Endothelial cell (in vitro differentiated cells): ENCODE measurements around the gene RNF208. TPM values are rescaled to one million over a fixed set of nuclear protein-coding genes. Genes with fewer than 3 reads are reported as not detected.

Experiments used
- DNase-seq: peaks from one replicate; pipeline ENCODE4 v3.0.0; 2021; ENCODE audit warnings: low spot score
- H3K27ac Mint-ChIP-seq: one replicate; pipeline ENCODE4 v1.8.0; 2021; ENCODE audit warnings: mixed read lengths, inconsistent platforms; ENCODE audit not compliant: unreplicated experiment
- H3K27me3 Mint-ChIP-seq: one replicate; pipeline ENCODE4 v1.8.0; 2021; ENCODE audit warnings: mild to moderate bottlenecking, moderate library complexity, mixed read lengths, inconsistent platforms; ENCODE audit not compliant: unreplicated experiment
- H3K36me3 Mint-ChIP-seq: one replicate; pipeline ENCODE4 v1.8.0; 2021; ENCODE audit warnings: mild to moderate bottlenecking, low read depth, mixed read lengths, inconsistent platforms; ENCODE audit not compliant: unreplicated experiment
- H3K4me1 Mint-ChIP-seq: one replicate; pipeline ENCODE4 v1.8.0; 2021; ENCODE audit warnings: mild to moderate bottlenecking, mixed read lengths, inconsistent platforms; ENCODE audit not compliant: unreplicated experiment
- H3K4me3 Mint-ChIP-seq: one replicate; pipeline ENCODE4 v1.8.0; 2021; ENCODE audit warnings: mild to moderate bottlenecking, mixed read lengths, inconsistent platforms; ENCODE audit not compliant: unreplicated experiment
- H3K9me3 Mint-ChIP-seq: one replicate; pipeline ENCODE4 v1.8.0; 2021; ENCODE audit warnings: mixed read lengths, inconsistent platforms; ENCODE audit not compliant: unreplicated experiment
- total RNA-seq: library from RNA; stranded (reverse); fragmentation: NEBNext Ultra II Directional; extraction: Animal tissue kit (Norgen Biotek cat#: 25700); gene quantifications from one replicate; pipeline ENCODE4 v1.2.1, GENCODE V29; 2021; ENCODE audit not compliant: unreplicated experiment
- TF ChIP-seq, protein P1 (sequence below): fragments of 200-600 bp; sonication (generic); IDR thresholded peaks from one replicate; pipeline ENCODE4 v1.5.0; 2021; ENCODE audit warnings: antibody characterized with exemption; ENCODE audit not compliant: unreplicated experiment

The RNF208 gene
- total RNA-seq, 1 donor from 2014 or later, result 1.1 TPM

DNA sequence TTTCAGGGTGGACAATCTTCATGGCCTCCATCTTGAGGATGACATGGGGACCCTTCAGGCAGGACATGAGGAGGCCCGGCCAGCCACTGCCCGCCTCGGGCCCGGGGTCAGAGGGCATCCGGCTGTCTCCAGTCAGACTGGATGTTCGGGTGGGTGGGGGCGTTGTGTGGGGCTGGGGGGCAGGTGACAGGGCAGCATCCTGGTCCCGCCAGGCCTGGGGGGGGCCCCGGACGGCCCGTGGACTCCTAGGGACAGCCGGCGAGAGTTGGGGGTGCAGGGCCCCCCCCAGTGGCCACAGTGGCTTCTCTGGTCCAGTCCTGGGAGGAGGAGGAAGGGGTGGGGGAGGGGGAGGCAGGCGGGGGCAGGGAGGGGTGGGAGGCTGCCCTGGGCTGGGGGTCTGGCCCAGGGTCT, 940 bp downstream of the RNF208 start:
- no peak for DNase-seq
- Mint-ChIP-seq H3K4me1 (no peaks in the 10 kb centered on the region), H3K9me3 (no peaks in the 10 kb centered on the region), H3K36me3 (no peaks in the 10 kb centered on the region), H3K27ac (no peak overlapping the region), H3K4me3 (no peak overlapping the region), H3K27me3 (peaks cover 8% of the 10 kb centered on the region)
- TF ChIP-seq, protein P1, sequence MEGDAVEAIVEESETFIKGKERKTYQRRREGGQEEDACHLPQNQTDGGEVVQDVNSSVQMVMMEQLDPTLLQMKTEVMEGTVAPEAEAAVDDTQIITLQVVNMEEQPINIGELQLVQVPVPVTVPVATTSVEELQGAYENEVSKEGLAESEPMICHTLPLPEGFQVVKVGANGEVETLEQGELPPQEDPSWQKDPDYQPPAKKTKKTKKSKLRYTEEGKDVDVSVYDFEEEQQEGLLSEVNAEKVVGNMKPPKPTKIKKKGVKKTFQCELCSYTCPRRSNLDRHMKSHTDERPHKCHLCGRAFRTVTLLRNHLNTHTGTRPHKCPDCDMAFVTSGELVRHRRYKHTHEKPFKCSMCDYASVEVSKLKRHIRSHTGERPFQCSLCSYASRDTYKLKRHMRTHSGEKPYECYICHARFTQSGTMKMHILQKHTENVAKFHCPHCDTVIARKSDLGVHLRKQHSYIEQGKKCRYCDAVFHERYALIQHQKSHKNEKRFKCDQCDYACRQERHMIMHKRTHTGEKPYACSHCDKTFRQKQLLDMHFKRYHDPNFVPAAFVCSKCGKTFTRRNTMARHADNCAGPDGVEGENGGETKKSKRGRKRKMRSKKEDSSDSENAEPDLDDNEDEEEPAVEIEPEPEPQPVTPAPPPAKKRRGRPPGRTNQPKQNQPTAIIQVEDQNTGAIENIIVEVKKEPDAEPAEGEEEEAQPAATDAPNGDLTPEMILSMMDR, result no peak

DNA sequence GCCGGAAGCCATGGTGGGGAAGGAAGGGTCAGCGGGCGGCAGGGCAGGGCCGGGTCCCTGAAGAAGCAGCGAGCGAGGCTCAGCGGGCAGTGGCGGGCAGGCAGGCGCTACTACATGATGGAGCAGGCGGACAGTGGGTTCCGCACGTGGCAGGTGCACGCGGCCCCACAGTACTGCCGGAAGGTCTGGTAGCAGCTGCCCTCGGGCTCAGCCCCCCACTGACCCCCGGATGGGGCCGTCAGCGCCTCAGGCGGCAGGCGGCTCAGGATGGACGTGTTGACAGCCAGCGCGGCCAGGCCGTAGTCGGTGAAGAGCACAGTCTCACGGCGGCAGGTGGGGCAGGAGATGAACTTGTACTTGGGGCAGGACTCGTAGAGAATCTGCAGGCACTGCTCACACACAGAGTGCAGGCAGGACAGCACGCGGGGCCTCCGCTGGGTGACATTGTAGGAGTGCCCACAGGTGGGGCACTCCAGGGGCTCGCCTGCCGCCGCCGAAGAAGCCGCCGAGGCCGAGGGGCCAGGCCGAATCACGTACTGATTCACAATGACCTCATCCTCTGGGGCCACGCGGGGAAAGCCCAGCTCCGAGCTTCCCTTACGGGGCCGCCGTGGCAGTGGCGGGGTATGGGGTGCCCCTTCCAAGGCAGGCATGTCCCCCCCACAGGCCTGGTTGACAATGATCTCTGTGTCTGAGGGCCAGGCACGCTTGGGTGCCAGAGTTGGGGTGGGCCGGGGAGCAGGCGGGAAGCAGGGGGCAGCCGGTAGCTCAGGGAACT, 1.5 kb downstream of the RNF208 start:
- Mint-ChIP-seq H3K4me1 (no peaks in the 10 kb centered on the region), H3K4me3 (no peak overlapping the region), H3K27ac (no peak overlapping the region), H3K27me3 (peaks cover 8% of the 10 kb centered on the region), H3K9me3 (no peaks in the 10 kb centered on the region), H3K36me3 (no peaks in the 10 kb centered on the region)
- DNase-seq, result no peak
- TF ChIP-seq, protein P1, result no peak

DNA sequence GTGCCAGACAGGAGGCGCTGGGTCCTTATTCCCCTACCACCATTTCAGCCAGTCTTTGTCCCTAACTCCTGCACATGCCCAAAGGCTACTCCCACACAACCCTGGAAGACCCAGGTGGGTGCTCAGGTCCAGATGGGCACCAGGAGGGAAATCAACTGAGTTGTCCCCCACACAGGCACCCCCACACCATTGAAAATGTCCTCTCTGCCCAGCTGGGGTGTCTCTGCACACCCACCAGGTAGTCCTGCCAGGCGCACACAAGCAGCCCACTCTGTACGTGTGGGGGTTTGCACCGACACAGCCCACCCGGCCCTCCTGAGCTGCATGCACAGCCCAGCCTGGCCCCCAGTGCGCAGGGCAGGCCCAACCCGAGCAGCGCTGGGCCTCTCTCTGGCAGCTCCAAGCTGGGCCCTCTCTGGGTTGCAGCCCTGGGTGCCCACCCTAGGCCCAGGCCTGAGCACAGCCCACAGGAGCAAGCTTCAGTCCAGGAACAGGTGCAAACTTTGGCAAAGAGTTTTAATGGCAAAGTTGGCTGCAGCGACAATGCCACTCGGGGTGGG, 2.2 kb downstream of the RNF208 start:
- Mint-ChIP-seq H3K9me3 (no peaks in the 10 kb centered on the region), H3K27ac (no peak overlapping the region), H3K4me3 (no peak overlapping the region), H3K36me3 (no peaks in the 10 kb centered on the region), H3K27me3 (peaks cover 5% of the 10 kb centered on the region), H3K4me1 (no peaks in the 10 kb centered on the region)
- TF ChIP-seq, protein P1, result no peak
- no peak for DNase-seq

DNA sequence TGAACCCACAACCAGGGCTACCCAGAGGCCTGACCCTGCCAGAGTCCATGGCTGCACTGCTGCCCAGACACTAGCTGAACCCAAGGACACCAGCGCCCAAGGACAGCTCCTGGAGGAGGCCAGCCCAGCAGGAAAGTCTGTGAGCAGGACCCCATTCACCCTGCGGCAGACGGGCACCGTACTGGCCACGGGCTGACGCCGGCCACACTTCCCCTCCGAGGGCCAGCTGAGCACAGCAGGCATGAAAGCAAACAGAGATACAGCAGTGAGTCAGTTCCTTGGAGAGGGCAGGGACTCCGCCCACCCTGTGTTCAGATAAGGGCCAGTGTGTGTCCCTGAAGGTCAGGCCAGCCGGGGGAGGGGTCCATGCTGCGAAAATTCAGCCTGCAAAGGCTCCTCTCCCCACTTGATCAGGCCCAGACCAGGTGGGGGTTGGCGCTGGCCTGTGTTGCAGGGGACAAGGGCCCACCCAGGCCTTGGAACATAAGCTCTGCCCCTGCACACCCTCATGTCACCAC, 3.2 kb downstream of the RNF208 start:
- no peak for DNase-seq
- no peaks in the 10 kb centered on the region for H3K4me1 Mint-ChIP-seq
- TF ChIP-seq, protein P1, result no peak
- H3K27ac Mint-ChIP-seq, result no peak overlapping the region
- H3K9me3 Mint-ChIP-seq, result no peaks in the 10 kb centered on the region
- no peak overlapping the region for H3K4me3 Mint-ChIP-seq
- H3K27me3 Mint-ChIP-seq, result peaks cover 7% of the 10 kb centered on the region
- H3K36me3 Mint-ChIP-seq, result no peaks in the 10 kb centered on the region

DNA sequence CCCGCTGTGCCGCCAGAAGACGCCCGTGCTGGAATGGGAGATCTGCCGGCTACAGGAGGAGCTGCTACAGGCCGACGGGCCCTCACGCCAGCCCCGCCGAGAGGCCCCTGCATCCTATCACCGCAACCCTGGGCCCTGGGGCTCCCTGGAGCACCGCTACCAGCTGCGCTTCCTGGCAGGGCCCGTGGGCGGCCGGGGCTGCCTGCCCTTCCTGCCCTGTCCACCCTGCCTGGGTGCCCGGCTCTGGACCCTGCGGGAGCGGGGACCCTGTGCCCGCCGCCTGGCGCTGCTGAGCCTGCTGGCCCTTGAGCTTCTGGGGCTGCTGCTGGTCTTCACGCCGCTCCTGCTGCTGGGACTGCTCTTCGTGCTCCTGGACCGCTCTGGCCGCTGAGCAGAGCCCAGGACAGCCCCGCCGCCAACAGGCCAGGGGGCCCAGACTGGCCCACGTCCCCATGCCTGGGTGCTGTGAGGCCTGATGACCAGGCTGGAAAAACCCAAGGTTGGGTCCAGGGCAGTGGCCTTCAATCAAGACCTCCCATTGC, 3.8 kb downstream of the RNF208 start:
- Mint-ChIP-seq H3K27ac (no peak overlapping the region), H3K27me3 (peaks cover 7% of the 10 kb centered on the region), H3K36me3 (no peaks in the 10 kb centered on the region), H3K4me3 (no peak overlapping the region), H3K4me1 (no peaks in the 10 kb centered on the region), H3K9me3 (no peaks in the 10 kb centered on the region)
- no peak for DNase-seq
- TF ChIP-seq, protein P1, result no peak
